Breast epithelium (tissue), 3 donors: Measurements from ENCODE around the gene CAPZA1.

Source experiments
- POLR2A ChIP-seq: fragments of 450-650 bp; IDR thresholded peaks from one replicate; pipeline ENCODE4 v1.6.1; 2016; ENCODE audit warnings: antibody characterized with exemption, mild to moderate bottlenecking, moderate library complexity
- POLR2AphosphoS5 ChIP-seq, 3 donors: sonication (generic); formaldehyde crosslinking; IDR thresholded peaks; one replicate each; pipeline ENCODE4 v1.6.1; 2017; ENCODE audit warnings: antibody characterized with exemption in 3 of 3
- TF ChIP-seq, protein P1 (sequence below), 3 donors: fragments of 450-650 bp; IDR thresholded peaks; one replicate each; pipeline ENCODE4 v1.5.1; 2016 to 2017; ENCODE audit warnings: antibody characterized with exemption in 3 of 3, mild to moderate bottlenecking in 3 of 3, moderate library complexity in 3 of 3

DNA sequence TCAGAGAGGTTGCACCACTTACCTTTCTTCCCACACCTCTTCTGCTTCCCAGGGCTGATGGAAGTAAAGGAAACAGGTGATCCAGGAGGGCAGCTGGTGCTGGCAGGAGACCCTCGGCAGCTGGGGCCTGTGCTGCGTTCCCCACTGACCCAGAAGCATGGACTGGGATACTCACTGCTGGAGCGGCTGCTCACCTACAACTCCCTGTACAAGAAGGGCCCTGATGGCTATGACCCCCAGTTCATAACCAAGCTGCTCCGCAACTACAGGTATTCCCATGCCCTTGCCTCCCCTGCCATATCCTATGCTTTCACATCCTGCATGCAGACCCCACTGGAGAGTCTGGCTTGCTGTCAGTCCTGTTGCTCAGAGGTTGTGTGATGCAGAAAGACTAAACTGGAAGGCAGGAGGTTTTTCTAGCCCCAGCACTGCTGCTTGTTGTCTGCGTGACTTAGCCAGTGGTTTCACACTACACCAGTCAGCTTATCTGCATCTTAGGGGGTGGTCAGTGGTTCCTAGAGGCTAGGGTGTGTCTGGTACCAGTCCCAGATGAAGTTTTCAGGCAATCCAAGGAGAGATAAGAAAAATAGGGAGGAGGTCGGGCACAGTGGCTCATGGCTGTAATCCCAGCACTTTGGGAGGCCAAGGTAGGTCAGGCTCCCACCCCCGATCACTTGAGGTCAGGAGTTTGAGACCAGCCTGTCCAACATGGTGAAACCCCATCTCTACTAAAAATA, 77.1 kb downstream of the CAPZA1 start:
- TF ChIP-seq, protein P1, sequence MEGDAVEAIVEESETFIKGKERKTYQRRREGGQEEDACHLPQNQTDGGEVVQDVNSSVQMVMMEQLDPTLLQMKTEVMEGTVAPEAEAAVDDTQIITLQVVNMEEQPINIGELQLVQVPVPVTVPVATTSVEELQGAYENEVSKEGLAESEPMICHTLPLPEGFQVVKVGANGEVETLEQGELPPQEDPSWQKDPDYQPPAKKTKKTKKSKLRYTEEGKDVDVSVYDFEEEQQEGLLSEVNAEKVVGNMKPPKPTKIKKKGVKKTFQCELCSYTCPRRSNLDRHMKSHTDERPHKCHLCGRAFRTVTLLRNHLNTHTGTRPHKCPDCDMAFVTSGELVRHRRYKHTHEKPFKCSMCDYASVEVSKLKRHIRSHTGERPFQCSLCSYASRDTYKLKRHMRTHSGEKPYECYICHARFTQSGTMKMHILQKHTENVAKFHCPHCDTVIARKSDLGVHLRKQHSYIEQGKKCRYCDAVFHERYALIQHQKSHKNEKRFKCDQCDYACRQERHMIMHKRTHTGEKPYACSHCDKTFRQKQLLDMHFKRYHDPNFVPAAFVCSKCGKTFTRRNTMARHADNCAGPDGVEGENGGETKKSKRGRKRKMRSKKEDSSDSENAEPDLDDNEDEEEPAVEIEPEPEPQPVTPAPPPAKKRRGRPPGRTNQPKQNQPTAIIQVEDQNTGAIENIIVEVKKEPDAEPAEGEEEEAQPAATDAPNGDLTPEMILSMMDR (IDR thresholded peaks at IDR 0.05), result no peak
- TF ChIP-seq POLR2A, result no peak
- no peak for TF ChIP-seq POLR2AphosphoS5 (IDR thresholded peaks at IDR 0.05)
